Nephron progenitor cell (in vitro differentiated cells): ENCODE measurements around the gene FAM161B.

Source experiments
- DNase-seq: peaks from one replicate; pipeline ENCODE4 v3.0.0; 2021
- H3K27ac Mint-ChIP-seq: 2 replicates; pipeline ENCODE4 v1.8.0; 2021; ENCODE audit warnings: mild to moderate bottlenecking, moderate library complexity, mixed read lengths
- H3K27me3 Mint-ChIP-seq: 2 replicates; pipeline ENCODE4 v1.8.0; 2021; ENCODE audit warnings: mild to moderate bottlenecking, low read depth, mixed read lengths; ENCODE audit not compliant: poor library complexity
- H3K36me3 Mint-ChIP-seq: 2 replicates; pipeline ENCODE4 v1.8.0; 2021; ENCODE audit warnings: low read depth, mixed read lengths
- H3K4me1 Mint-ChIP-seq: 2 replicates; pipeline ENCODE4 v1.8.0; 2021; ENCODE audit warnings: mixed read lengths
- H3K4me3 Mint-ChIP-seq: 2 replicates; pipeline ENCODE4 v1.8.0; 2021; ENCODE audit warnings: mild to moderate bottlenecking, moderate library complexity, mixed read lengths
- H3K9me3 Mint-ChIP-seq: 2 replicates; pipeline ENCODE4 v1.8.0; 2021; ENCODE audit warnings: mild to moderate bottlenecking, moderate library complexity, mixed read lengths
- CTCF ChIP-seq: fragments of 200-600 bp; sonication (generic); IDR thresholded peaks from 2 replicates; pipeline ENCODE4 v1.5.0; 2021; ENCODE audit warnings: antibody characterized with exemption

Gene FAM161B

GRCh38 chr14:73884438-73885190 lies 65.3 kb downstream of the FAM161B start:
- Mint-ChIP-seq H3K27ac (peak overlapping the region; percentile 84), H3K9me3 (no peaks in the 10 kb centered on the region), H3K4me3 (peak overlapping the region; percentile 95), H3K27me3 (no peaks in the 10 kb centered on the region), H3K36me3 (peaks cover 12% of the 10 kb centered on the region), H3K4me1 (peaks cover 42% of the 10 kb centered on the region)
- TF ChIP-seq CTCF, result no peak
- DNase-seq, result no peak
